Skeletal muscle tissue (tissue), 4 donors: ENCODE results near the gene KCNIP1. TPM values are rescaled to one million over a fixed set of nuclear protein-coding genes. Genes with fewer than 3 reads are reported as not detected.

ENCODE experiments used
- H3K27ac ChIP-seq: one replicate; pipeline ENCODE4 v1.7.0; 2013; ENCODE audit warnings: mild to moderate bottlenecking, low read depth, low read length, inconsistent platforms
- H3K27me3 ChIP-seq, 3 donors: one replicate each; pipeline ENCODE4 v1.7.0; 2013; ENCODE audit warnings: low read length in 3 of 3; ENCODE audit not compliant: control insufficient read depth in 3 of 3, insufficient read depth in 3 of 3
- H3K36me3 ChIP-seq, 3 donors: one replicate each; pipeline ENCODE4 v1.7.0; 2013; ENCODE audit warnings: low read length in 3 of 3; ENCODE audit not compliant: control insufficient read depth in 3 of 3, insufficient read depth in 3 of 3
- H3K4me1 ChIP-seq, 3 donors: one replicate each; pipeline ENCODE4 v1.7.0; 2013; ENCODE audit warnings: low read length in 3 of 3, mild to moderate bottlenecking in 3 of 3; ENCODE audit not compliant: control insufficient read depth in 3 of 3, insufficient read depth in 3 of 3
- H3K4me3 ChIP-seq, 3 donors: one replicate each; pipeline ENCODE4 v1.7.0; 2013; ENCODE audit warnings: low read length in 3 of 3
- H3K9ac ChIP-seq, 3 donors: one replicate each; pipeline ENCODE4 v1.7.0; 2013; ENCODE audit warnings: low read length in 3 of 3, mild to moderate bottlenecking in 3 of 3, moderate library complexity in 2 of 3, low read depth in 1 of 3
- H3K9me3 ChIP-seq, 3 donors: one replicate each; pipeline ENCODE4 v1.7.0; 2013; ENCODE audit warnings: low read length in 3 of 3; ENCODE audit not compliant: control insufficient read depth in 3 of 3
- total RNA-seq: library from RNA; depleted of rRNA; stranded (reverse); fragments of >200 nt; gene quantifications from one replicate; pipeline ENCODE4 v1.2.3, GENCODE V29; 2014
- donor health status: Osteomylitis.

Gene KCNIP1
- total RNA-seq, 1 donor from 2014 or later = 4.2 TPM

DNA sequence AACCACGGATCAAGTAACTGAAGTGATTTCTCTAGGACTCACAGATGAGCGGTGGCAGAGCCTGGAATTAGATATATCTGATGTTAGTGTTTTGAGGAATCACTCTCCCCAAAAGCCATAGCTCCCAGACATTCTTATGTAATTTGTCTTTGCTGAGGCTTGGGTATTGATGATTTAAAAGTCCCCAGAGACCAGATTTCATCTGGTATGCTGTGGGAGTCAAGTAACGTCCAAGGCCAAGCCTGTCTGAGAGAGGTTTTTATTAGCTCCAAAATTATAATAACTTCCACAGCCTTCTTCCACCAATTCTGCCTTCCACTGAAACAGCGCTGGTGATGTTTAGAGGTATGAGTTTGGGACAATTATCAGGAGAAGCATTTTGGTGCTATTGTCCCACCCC, 21.3 kb upstream of the KCNIP1 start:
- no peaks in the 10 kb centered on the region for H3K36me3 ChIP-seq
- no peaks in the 10 kb centered on the region for H3K4me1 ChIP-seq
- no peaks in the 10 kb centered on the region for H3K9me3 ChIP-seq
- no peak overlapping the region for H3K9ac ChIP-seq
- no peak overlapping the region for H3K27ac ChIP-seq
- peaks cover 0 to 2% (median 0%) of the 10 kb centered on the region in 3 donors for H3K27me3 ChIP-seq
- no peak overlapping the region for H3K4me3 ChIP-seq

DNA sequence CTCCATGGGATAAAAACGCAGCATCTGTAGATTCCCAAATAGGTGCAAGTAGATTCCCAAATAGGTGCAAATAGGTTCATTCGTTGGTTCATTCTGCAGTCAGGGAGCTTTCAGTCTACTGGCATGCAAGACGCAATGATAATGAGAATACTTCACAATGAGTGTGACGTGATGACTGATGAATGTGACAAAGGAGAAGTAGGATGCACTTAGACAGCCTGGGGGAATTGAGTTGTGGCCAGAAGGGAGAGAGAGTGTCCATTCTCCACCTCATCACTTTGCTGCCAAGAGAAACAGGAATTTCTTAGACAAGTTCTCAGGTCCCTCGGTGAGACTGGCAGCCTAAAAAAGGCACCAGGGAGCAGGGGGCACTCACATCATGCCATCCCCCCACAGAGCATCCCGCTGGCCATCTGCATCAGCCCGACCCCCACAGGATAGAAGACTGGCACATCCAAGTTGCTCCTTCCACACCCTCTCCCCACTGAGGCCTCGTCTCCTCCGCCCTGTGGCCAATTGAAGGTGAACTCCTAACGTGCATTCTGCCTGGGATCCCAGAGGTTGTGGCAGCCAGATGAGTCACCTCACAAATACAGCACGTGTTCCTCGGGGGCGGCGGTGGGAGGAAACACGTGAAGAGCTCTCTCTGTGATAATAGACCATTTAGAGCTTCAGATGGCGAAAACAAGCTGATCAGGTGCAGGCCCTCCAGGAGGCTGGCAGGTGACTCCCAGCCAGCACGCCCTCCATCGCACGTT, 19.9 kb upstream of the KCNIP1 start:
- H3K4me1 ChIP-seq = no peaks in the 10 kb centered on the region

DNA sequence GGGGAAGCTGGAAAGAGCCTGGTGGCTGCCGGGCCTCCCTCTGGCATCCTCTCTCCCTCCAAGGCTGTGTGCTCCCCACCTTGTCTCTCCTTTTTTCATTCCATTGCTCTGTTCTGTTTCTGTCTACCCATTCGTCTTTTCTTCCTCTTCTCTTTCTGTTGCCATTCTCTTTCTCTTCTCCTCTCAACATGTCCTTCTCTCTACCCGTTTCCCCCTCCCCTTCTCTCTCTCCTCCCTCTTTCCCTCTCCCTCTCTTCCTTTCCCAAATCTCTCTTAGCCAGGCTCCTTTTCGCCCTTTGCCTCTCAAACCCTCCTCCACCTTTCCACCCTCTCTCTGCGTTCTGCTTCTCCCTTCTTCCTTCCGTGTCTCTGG, 19.4 kb upstream of the KCNIP1 start:
- Histone ChIP-seq H3K27ac (no peak overlapping the region), H3K4me3 (no peak overlapping the region), H3K4me1 (no peaks in the 10 kb centered on the region), H3K9ac (no peak overlapping the region), H3K9me3 (no peaks in the 10 kb centered on the region), H3K27me3 (peaks cover 0 to 7% (median 0%) of the 10 kb centered on the region in 3 donors), H3K36me3 (no peaks in the 10 kb centered on the region)

More for the DNA sequence above, 19.9 kb upstream of the KCNIP1 start:
- H3K27ac ChIP-seq = no peak overlapping the region
- H3K9ac ChIP-seq = no peak overlapping the region
- no peaks in the 10 kb centered on the region for H3K9me3 ChIP-seq
- H3K4me3 ChIP-seq = no peak overlapping the region
- H3K36me3 ChIP-seq = no peaks in the 10 kb centered on the region
- peaks cover 0 to 7% (median 0%) of the 10 kb centered on the region in 3 donors for H3K27me3 ChIP-seq

DNA sequence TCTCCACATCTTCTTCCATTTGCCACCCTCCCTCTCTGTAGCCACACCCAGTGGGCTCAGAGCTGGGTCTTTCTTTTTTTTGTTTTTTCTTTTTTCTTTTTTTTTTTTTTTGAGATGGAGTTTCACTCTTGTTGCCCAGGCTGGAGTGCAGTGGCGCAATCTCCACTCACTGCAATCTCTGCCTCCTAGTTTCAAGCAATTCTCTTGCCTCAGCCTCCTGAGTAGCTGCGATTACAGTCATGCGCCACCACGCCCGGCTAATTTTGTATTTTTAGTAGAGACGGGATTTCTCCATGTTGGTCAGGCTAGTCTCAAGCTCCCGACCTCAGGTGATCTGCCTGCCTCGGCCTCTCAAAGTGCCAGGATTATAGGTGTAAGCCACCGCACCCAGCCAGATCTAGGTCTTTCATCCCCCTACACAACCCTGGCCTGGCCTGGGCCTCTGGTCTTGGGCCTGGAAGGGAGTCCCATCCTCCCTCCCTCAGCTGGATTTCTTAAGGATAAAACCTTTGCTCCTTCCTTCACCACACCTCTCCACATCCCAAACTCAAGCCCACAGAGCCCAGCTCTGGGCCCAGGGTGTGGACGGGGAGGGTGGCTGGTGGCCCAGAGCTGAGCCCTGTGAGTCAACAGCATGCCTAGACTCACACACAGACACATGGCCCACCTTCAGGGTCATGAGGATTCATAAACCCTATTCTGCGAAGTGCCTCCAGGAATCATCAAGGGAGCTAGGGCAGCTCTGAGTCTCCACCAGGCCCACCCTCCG, 18.8 kb upstream of the KCNIP1 start:
- no peak overlapping the region for H3K4me3 ChIP-seq
- no peaks in the 10 kb centered on the region for H3K9me3 ChIP-seq
- no peak overlapping the region for H3K9ac ChIP-seq
- H3K4me1 ChIP-seq = no peaks in the 10 kb centered on the region
- no peak overlapping the region for H3K27ac ChIP-seq
- no peaks in the 10 kb centered on the region for H3K36me3 ChIP-seq
- H3K27me3 ChIP-seq = peaks cover 0 to 7% (median 0%) of the 10 kb centered on the region in 3 donors

DNA sequence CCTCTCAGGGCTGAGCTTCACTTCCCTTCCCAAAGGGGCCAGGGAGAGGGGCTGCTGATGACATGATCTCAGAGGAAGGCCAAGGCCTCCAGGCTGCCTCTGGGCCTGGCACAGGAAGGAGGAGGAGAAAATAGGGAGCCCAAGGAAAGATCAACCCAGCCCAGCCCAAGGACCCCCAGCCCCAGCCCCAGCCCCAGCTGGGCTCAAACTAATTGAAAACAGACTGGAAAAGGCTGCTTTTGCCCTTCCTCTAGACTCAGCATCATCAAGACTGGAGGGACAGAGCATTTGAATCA, 18.3 kb upstream of the KCNIP1 start:
- H3K9me3 ChIP-seq = no peaks in the 10 kb centered on the region
- H3K4me1 ChIP-seq = no peaks in the 10 kb centered on the region
- no peak overlapping the region for H3K4me3 ChIP-seq
- peaks cover 0 to 7% (median 0%) of the 10 kb centered on the region in 3 donors for H3K27me3 ChIP-seq
- no peak overlapping the region for H3K27ac ChIP-seq
- H3K9ac ChIP-seq = no peak overlapping the region
- H3K36me3 ChIP-seq = no peaks in the 10 kb centered on the region

DNA sequence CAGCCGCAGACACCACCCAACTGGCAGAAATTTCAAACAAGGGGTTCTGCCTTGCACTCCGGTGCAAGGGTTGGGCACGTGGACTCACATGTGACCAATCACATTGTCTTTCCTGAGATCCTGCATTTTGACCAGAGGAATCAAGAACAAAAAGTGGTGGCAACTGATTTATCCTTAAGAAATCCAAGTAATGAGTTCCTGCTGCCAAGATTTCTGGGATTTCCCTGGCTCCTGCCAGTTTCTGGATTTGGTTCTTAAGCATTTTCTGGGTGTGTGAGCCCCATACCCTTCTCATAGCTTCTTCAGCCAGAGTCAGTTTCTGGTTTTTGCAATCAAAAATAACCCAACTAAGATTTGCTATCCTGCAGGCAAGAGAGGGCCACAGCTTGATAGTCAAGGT, 17.4 kb upstream of the KCNIP1 start:
- H3K4me3 ChIP-seq = no peak overlapping the region

DNA sequence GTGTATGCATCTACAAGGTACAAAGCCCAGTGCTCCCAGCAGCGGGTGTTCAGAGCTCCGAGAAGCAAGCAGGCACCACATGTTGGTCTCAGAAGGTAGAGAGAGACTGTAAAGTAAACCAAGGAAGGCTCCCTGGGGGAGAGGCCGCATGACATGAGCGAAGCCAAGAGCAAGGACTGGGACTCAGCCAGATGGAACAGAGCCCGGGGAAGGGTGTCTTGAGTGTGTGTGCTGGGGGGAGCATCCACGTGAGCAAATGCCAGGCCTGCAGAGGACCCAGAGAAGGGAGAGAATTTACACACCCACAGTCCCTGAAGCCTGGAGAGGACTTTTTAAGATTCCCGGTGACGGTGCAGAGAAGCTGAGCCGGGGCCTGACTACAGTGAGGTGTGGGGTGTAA, 15.2 kb upstream of the KCNIP1 start:
- no peaks in the 10 kb centered on the region for H3K36me3 ChIP-seq
- H3K9me3 ChIP-seq = no peaks in the 10 kb centered on the region
- H3K4me3 ChIP-seq = no peak overlapping the region
- no peak overlapping the region for H3K9ac ChIP-seq
- no peak overlapping the region for H3K27ac ChIP-seq
- peaks cover 0 to 8% (median 2%) of the 10 kb centered on the region in 3 donors for H3K4me1 ChIP-seq
- peaks cover 0 to 7% (median 0%) of the 10 kb centered on the region in 3 donors for H3K27me3 ChIP-seq

More for the DNA sequence above, 17.4 kb upstream of the KCNIP1 start:
- Histone ChIP-seq H3K36me3 (no peaks in the 10 kb centered on the region), H3K4me1 (no peaks in the 10 kb centered on the region), H3K27me3 (peaks cover 0 to 7% (median 0%) of the 10 kb centered on the region in 3 donors), H3K9me3 (no peaks in the 10 kb centered on the region), H3K27ac (no peak overlapping the region), H3K9ac (no peak overlapping the region)

DNA sequence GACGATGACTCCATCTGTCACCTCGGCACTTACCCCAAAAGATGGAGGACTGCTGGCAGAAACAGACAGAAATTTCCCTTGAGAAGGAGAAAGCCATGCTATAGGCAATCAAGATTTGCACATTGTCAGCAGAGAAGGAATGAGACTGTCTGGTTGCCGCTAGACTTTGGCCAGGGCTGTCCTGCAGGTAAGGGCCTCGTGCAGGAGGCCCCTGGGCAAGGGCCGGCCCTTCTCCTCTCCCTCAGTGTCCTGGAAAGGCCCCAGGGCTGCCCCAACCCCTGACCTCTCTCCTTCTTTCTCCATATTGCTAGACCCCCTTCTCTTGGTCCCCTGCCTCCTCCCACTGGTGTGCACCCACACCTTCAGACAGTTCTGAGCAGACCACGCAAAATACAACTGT, 14.6 kb upstream of the KCNIP1 start:
- Histone ChIP-seq H3K9me3 (no peaks in the 10 kb centered on the region), H3K4me1 (peaks cover 0 to 8% (median 2%) of the 10 kb centered on the region in 3 donors), H3K4me3 (no peak overlapping the region), H3K9ac (no peak overlapping the region), H3K27me3 (peaks cover 0 to 7% (median 0%) of the 10 kb centered on the region in 3 donors), H3K27ac (no peak overlapping the region), H3K36me3 (no peaks in the 10 kb centered on the region)

DNA sequence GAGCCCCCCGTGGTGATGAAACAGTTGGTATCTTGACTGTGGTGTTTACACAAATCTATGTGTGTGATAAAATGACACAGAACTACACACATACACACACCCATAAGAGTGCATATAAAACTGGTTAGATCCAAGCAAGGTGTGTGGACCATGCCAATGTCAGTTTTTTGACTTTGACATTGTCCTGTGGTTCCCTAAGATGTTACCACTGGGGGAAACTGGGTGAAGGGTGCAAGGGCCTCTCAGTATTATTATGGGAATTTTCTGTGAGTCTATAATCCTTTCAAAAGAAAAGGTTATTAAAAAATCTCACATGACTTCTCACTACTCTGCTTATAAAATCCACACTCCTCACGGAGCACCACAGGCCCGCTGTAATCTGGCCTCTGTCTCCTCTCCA, 13.4 kb upstream of the KCNIP1 start:
- no peak overlapping the region for H3K27ac ChIP-seq
- no peak overlapping the region for H3K9ac ChIP-seq
- no peaks in the 10 kb centered on the region for H3K36me3 ChIP-seq
- peaks cover 0 to 13% (median 0%) of the 10 kb centered on the region in 3 donors for H3K27me3 ChIP-seq
- H3K9me3 ChIP-seq = no peaks in the 10 kb centered on the region
- peaks cover 0 to 8% (median 2%) of the 10 kb centered on the region in 3 donors for H3K4me1 ChIP-seq
- H3K4me3 ChIP-seq = no peak overlapping the region

DNA sequence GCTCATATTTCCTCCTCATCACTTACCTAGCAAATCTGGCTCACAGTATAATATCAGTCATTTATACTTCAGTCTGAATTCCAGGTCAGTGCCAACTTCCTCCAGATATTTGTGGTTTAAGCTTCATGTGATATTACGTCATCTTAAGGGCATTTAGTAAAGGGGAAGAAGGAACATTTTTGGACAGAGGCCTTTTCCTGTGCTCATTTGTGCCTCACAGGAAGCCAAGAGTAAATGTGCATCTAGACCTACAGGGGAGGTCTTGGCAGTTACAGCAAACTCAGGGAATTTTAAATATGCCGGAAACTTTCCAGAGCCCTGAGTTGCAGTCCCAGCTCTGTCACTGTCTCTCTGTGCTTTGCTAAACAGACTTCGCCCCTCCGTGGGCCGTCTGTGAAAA, 12.3 kb upstream of the KCNIP1 start:
- H3K27ac ChIP-seq = peak overlapping the region; percentile 46
- H3K4me1 ChIP-seq = peaks cover 0 to 8% (median 2%) of the 10 kb centered on the region in 3 donors
- H3K27me3 ChIP-seq = peaks cover 0 to 18% (median 0%) of the 10 kb centered on the region in 3 donors
- H3K9me3 ChIP-seq = no peaks in the 10 kb centered on the region
- H3K9ac ChIP-seq = no peak overlapping the region
- H3K36me3 ChIP-seq = no peaks in the 10 kb centered on the region
- no peak overlapping the region for H3K4me3 ChIP-seq
